NB4 (cell line): ENCODE results near the gene BCL6.

ENCODE experiments used
- CTCF ChIP-seq: IDR thresholded peaks from one replicate; pipeline ENCODE4 v1.5.1; 2012; ENCODE audit warnings: low read depth, low read length
- POLR2A ChIP-seq: IDR thresholded peaks from 2 replicates; pipeline ENCODE4 v1.6.1; 2011; ENCODE audit warnings: mild to moderate bottlenecking; ENCODE audit not compliant: insufficient read length; ENCODE audit errors: extremely low read depth

- TF ChIP-seq CTCF (no peak), POLR2A (no peak)
These were observed 60.4 kb downstream of the BCL6 start for GRCh38 chr3:187684880-187685279.
